GM21786 (cell line): ENCODE results near the gene CDX2.

ENCODE experiments used
- ATAC-seq: cut with Tn5 transposase; IDR thresholded peaks from one replicate; pipeline ENCODE4 v1.9.1; 2021; ENCODE audit not compliant: unreplicated experiment

CDX2 gene

GRCh38 chr13:27933118-27933517 is 36.0 kb downstream of the CDX2 start:
- ATAC-seq = no peak

DNA sequence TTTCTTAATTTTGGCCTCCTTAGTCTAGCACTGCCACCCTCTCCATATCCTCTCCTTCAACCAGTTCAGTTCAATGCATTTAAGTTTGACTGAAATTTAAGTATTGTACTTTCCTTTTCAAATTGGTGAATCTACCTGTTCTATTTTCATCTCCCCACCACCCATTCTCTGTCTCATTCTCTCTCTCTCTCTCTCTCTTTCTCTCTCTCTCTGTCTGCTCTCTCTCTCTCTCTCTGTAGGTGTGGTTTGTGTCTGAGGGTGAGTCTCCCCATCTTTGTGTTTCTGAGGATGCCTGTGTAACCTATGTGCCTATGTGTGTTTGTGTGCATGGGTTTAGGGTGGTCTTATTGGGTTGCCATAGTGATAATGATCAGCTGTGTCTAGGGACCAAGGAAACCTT is 39.2 kb downstream of the CDX2 start:
- no peak for ATAC-seq

- no peak for ATAC-seq
Measured at GRCh38 chr13:27928805-27929753, 40.0 kb downstream of the CDX2 start.

- no peak for ATAC-seq
Measured at GRCh38 chr13:27928353-27928804, 40.7 kb downstream of the CDX2 start.

DNA sequence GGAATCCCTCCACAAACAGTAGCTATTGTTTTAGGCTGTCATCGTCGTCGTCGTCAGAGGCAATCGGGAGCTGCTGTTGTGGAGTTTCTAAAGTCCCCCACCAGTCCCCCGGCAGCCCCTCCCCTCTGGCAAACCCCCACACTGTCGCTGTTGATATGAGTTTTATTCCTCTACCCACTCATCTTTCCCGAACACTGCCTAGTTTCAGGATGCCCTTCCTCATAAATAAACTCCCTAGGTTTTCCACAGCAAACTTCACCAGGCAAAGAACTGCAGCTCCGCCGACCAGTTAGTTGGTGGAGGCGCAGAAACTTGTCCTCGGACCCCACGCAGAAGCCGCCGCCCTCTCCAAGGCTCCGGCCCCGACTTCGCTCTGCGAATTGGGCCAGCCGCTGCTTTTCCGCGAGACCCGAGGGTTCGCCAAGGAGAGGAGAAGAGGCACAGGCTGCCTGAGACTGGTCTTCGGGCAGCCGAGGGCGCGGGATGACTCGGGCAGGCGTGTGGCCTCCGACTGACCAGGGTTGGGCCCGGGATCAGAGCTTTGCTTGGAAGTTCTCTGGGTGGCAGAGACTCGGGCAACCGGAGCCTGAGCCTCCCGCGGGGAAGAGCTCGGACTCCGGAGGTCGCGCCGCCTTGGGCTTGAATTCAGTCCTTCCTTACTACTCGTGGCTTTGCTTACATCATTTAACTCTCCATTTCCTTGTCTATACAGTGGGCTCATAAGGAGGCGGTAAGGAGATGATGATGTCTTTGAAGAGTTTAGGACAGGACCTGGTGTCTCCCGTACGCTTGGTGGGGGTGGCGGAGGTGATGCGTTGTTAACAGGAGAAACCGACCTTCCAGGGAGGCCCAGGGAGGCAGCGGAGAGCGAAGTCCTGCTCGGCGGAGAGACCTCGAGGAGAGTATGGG is 41.4 kb downstream of the CDX2 start:
- ATAC-seq = no peak

DNA sequence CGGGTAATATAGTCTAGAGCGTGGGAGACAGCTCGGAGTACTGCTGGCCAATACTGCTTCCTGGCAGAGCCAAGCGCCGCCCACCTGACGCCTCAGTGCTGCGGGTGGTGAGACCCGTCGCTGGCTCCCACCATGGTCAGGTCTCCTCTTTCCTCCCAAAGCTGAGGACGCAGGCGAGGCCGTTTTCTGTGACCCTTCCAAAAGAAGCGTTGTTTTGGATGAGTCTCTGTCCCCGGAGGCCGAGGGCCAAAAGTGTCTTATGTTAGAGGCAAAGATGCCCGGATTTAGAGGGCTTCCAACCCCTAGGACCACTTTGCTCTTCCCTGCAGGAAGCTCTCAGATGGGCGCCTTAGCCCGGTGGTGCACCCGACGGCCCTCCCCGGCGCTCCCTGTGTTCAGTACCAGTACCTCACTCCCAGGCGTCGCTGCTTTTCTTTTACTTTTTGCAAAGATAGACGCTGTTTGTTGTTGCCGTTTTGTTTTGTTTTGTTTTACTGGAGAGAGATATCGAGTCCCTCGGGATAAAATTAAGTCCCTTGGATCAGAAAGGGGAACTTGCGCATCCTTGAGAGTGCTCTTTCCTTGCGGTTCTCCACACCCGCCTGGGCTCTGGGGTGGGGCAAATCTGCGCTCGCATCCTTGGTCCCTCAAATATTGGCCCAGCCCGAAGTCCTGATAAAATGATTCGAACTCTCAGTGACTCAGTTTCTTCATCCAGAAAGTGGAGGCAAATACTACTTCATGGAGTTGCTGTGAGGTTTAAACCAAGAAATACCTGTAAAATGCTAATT is 42.3 kb downstream of the CDX2 start:
- ATAC-seq = no peak

DNA sequence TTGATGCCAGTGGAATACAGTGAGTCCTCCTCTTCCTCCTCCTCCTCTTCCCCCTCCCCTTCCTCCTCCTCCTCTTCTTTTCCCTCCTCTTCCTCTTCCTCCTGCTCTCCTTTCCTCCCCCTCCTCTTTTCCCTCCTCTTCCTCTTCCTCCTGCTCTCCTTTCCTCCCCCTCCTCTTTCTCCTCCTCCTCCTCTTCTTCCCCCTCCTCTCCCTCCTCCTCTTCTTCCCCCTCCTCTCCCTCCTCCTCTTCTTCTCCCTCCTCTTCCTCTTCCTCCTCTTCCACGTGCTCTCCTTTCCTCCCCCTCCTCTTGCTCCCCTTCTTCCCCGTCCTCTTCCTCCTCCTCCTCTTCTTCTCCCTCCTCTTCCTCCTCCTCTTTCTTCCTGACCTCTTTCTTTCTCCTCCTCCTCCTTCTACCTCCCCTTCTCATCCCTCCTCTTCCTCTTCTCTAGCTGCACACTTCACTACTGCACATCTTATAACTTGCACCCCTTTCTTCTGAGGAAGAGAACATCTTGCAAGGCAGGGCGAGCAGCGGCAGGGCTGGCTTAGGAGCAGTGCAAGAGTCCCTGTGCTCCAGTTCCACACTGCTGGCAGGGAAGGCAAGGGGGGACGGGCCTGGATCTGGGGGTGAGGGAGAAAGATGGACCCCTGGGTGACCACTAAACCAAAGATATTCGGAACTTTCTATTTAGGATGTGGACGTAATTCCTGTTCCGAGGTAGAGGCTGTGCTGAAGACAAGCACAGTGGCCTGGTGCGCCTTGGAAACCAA is 43.7 kb downstream of the CDX2 start:
- ATAC-seq = no peak

- ATAC-seq = no peak
Measured at GRCh38 chr13:27924529-27925141, 44.5 kb downstream of the CDX2 start.

DNA sequence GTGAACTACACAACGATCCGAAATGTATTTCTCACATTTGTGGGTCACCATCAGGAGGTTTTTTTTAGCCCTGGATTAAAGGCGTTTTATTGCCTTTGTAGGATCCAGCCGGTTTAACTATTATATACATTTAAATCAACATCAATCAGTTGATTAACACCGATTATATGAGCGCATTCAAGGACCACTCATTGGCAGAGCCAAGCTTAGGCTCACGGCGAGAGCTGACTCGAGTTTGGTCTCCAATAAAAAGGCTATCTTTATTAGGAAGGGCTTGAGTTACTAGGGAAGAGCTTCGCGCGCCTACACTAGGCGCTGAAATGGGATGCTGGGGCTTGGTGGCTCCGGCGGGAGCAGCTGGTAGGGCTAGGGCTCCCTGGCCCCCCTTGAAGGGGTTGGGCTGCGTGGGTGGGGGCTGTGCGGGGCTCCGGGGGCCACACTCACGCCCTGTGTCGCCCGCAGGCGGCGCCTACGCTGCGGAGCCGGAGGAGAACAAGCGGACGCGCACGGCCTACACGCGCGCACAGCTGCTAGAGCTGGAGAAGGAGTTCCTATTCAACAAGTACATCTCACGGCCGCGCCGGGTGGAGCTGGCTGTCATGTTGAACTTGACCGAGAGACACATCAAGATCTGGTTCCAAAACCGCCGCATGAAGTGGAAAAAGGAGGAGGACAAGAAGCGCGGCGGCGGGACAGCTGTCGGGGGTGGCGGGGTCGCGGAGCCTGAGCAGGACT is 45.2 kb downstream of the CDX2 start:
- no peak for ATAC-seq

GRCh38 chr13:27922883-27923612 is 46.1 kb downstream of the CDX2 start:
- ATAC-seq = no peak

GRCh38 chr13:27921961-27922882 is 46.9 kb downstream of the CDX2 start:
- ATAC-seq = no peak

DNA sequence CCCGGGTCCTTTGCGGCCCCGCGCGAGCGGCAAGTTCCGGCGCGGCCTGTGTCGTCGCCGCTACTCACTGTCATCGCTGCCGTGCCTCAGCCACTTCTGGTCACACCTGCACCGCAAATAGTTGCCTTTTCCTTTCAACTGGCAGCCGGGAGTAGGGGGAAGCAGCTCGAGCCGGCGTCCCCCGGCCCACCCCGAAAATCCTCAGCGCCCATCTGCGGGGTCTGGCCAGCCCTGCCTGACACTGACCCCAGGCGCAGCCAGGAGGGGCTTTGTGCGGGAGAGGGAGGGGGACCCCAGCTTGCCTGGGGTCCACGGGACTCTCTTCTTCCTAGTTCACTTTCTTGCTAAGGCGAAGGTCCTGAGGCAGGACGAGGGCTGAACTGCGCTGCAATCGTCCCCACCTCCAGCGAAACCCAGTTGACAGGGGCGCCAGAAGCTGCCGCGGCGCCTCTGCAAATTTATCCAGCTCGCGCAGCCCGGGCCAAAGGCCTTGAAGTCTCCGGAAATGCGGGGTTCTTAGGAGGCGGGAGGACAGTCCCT is 47.6 kb downstream of the CDX2 start:
- ATAC-seq = no peak

DNA sequence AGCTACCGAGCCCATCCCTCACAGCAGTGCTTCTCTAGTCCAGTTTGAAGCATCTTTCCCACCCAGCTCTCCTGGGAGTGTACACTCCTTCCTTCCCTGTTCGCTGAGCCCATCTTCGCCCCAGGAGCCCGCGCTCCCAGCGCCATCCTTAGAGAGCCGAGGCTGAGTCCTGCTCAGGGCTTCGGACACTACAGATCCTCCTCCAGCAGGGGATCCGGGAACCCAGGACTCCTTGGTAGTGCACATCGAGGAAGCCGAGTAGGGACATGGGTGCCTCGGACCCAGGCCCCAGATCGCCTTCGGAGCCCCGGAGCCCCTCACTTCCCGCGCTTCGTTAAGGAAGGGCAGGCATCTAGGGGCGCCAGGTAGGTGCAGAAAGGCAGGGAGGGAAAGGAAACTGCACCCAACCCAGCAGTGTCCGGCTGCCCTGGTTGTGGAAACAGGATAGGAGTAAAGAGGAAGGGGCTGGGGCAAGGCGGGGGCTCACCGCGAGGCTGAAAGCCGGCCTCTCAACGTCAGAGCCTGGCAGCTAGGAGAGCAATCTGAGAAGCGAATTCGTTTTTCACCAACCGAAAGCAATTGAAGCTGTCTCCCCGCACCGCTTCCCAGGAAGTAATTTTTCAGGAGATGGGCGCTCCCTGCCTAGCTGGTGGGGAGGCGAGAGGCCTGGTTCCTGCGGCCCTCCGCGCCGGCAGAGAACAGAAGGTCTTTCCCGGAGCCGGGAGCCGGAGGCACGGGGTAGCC is 48.3 kb downstream of the CDX2 start:
- ATAC-seq = no peak

DNA sequence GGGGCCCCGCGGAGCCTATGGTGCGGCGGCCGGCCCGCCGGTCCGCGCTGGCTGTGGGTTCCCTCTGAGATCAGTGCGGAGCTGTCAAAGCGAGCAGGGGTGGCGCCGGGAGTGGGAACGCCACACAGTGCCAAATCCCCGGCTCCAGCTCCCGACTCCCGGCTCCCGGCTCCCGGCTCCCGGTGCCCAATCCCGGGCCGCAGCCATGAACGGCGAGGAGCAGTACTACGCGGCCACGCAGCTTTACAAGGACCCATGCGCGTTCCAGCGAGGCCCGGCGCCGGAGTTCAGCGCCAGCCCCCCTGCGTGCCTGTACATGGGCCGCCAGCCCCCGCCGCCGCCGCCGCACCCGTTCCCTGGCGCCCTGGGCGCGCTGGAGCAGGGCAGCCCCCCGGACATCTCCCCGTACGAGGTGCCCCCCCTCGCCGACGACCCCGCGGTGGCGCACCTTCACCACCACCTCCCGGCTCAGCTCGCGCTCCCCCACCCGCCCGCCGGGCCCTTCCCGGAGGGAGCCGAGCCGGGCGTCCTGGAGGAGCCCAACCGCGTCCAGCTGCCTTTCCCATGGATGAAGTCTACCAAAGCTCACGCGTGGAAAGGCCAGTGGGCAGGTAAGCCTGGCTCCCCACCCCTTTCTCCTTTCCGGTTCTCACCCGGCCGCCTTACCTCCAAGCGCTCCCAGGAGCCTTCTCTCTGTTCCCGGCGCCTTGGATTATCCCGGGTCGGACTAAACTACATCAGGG is 49.0 kb downstream of the CDX2 start, which contains the start of gene PDX1:
Gene PDX1, plus strand, starts transcription at position 67 of the 743 bp plus-strand sequence. Its CDS starts 139 bp downstream, at position 206.
- ATAC-seq = no peak

GRCh38 chr13:27919659-27919933 is 49.5 kb downstream of the CDX2 start:
- ATAC-seq = peak; percentile 33
